ENCODE measurements around the gene FTH1.
"Not testable (repeated sequence)": the region's sequence is repeated elsewhere in the genome, so short reads cannot be mapped to it uniquely, and the experiment has no call there.

The FTH1 gene

DNA sequence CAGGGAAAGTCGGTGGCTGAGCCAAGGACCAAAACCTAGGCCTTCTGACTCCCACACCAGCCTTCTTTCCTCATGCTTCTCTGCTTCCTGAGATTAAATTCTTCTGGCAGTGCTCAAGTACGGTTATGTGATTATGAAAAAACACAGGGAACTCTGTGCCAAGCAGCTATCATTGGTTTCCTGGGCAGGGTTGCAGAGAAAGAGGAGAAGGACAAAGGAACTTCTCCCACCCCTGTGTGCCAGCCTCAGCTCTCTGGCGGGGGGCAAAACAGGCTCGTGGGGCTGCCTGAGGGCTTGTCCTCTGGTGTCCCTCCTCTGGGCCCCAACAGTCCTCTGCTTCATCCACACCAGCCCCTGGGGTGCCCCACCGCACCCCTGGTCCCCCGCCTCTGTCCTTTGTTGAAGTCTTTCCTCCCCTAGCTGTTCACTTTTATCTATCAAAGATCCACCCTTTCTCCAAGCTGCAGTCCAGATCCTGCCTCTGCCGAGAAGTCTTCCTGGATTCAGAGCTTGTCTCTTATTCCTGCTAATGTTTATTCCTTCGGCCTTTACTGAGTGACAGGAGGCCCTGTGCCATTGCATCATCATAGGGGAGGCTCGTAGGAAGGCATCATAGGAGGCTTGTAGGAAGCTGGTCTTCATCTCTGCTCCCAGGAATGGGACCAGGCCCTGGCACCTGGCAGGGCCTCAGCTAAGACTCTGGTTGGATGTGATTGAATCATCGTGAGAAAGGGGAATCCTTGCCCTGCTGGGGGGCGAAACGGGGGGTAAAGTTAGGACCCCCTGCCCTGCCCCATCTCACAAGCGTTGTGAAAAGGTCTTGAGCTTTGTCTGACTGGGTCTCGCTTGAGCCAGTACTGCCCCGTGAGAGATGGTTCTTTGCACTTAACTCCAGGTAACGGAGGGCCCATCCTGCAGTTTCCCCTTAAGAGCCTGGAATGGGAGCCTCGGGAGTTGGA is 11.5 kb upstream of the FTH1 start:
- DNase-seq (no peak), ATAC-seq (no peak)

GRCh38 chr11:61976813-61977475 is 9.5 kb upstream of the FTH1 start:
- ATAC-seq (no peak), DNase-seq (no peak)

GRCh38 chr11:61976420-61976800 is 9.0 kb upstream of the FTH1 start:
- DNase-seq: no peak
- ATAC-seq: no peak

- DNase-seq (no peak), ATAC-seq (no peak)
Observed at GRCh38 chr11:61975638-61976419, 8.4 kb upstream of the FTH1 start.

GRCh38 chr11:61974766-61975631 is 7.6 kb upstream of the FTH1 start:
- ATAC-seq (no peak), DNase-seq (no peak)

DNA sequence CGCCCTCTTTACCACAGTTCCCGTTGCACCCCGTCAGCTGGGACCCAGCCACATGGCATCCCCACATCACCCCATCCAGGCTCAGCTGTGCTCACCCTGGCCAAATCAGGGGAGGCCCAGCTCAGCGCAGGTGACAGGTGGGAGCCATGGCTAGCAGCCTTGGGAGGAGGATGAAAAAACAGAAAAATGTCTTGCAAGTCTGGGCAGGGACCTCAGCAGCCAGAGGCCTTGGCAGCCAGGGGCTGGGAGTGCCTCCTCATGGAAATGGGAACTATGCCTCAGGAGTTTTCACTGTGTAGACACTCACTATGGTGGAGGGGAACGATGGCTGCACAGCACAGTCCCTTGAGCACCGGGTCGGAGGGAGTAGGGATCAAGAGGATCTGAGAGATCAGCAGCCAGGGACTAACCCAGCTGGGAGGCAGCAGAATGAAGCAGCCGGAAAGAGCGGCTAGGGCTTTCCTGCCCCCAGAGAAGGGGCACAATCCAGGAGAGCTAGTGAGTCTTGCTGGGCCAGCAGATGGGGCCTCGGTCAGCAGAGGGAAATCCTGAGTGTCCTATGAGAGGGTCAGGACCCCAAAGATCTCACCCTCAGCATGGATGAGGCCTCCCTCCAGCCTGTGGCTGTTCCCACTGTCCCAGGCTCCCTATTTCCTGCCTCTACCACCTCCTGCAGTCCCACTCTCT is 6.2 kb upstream of the FTH1 start:
- ATAC-seq: no peak
- no peak for DNase-seq

DNA sequence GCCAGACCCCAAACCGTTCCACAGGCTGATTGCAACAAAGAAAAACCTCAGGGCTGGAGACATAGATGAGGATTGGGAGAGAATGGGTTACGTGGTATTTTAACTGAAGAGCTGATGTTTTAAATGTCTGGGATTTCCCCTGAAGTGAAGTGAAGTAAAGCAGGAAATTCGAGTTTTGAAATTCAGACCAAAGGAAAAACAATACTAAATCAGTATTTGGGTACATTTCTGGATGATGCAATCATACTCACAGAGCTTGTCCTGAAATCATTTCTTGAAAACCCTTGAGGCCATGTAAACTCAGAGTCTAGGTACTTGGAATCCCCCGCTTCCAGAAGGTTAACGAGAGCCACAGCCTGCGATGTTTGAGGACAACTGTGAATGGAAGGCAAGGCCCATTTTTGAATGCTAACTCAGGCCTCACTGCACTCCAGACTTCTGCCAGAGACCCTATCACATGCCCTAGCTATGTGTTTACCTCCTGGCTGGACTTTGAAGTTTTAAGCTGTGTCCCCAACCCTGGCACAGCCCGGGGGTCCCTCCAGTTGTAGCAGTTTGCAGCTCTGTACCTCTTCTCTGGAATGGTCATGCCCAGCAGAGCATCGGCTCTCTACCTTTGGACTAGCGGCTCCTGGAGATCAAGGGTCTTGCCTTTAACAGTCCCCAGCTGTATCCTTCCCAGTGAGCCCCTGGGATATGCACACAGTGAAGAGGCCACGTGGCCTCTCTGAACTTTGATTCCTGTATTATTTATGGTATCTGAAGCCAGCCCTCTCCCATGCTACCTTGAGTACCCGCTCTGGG is 5.4 kb upstream of the FTH1 start:
- no peak for DNase-seq
- peak; percentile 13 for ATAC-seq

GRCh38 chr11:61972112-61972671 is 4.8 kb upstream of the FTH1 start:
- no peak for DNase-seq
- ATAC-seq: no peak

- ATAC-seq (no peak), DNase-seq (peak; percentile 61)
Observed at GRCh38 chr11:61971248-61972111, 4.0 kb upstream of the FTH1 start.

GRCh38 chr11:61969838-61970662 is 2.6 kb upstream of the FTH1 start:
- ATAC-seq (no peak), DNase-seq (no peak)

GRCh38 chr11:61969391-61969758 is 1.9 kb upstream of the FTH1 start:
- DNase-seq: no peak
- ATAC-seq: no peak

DNA sequence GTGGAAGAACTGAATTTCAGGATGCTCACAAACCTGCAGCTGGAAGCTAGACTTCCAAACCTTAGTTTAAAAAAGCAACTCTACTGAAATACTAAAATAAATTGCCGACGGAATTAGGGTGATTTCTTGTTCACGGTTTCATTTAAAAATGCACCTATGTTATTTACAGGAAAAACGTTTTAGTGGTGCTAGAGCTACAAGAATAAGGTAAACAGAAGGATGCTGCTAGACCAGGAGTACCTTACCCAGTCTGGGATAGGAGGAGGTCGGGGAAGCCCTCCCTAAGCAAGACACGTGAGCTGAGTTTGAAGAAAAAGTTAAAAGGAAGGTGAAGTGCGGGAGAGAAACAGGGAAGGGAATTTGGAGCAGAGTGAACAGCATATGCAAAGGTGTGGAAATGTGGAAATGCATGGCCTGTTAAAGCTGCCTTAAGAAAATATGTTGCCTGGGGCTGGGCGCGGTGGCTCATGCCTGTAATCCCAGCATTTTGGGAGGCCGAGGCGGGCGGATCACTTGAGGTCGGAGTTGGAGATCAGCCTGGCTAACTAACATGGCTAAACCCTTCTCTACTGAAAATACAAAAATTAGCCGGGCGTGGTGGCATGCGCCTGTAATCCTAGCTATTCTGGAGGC is 1.4 kb upstream of the FTH1 start:
- ATAC-seq (no peak), DNase-seq (no peak)

DNA sequence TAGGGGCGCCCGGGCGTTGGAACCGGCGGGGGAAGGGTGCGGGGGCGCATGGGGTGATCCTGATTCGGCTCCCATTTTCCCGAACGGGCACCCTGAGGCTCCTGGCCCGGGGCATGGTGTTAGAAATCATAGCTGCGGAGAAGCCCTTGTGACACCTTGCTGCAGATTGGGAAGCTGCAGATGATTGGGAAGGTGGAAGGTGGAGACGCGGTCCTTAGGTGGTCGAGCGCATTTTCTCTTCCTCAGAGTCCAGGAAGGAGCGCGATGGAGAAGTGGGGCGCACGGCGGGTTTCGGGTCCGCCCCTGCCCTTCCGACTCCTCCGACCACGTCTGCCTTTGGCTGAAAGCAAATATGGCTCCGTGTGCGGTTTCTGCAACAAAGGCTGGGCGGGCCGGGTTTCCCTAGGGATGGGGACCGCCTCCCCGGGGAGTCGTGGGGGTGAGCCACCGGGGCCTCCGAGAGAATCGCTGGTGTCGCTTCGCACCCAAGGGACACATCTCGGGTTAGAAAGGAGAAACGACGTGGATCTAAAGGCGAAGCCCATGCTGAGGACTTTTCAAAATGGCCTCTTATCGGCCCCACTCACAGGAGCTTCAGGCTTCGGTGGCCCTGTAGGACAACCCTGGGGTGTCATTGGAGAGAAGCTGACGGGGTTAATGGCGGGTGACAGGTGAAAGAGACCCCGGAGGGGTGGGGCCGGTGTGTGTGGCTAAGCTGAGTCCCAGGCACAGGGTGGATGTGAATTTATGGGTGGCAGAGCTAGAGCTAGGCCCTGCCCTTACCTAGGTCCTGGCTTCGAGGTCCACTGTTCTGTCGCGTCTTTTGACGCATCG is 707 bp upstream of the FTH1 start:
- DNase-seq: peak; percentile 66
- ATAC-seq: peak; percentile 14

GRCh38 chr11:61966734-61967115 is 709 bp downstream of the FTH1 start:
- DNase-seq: peak; percentile 44
- no peak for ATAC-seq

DNA sequence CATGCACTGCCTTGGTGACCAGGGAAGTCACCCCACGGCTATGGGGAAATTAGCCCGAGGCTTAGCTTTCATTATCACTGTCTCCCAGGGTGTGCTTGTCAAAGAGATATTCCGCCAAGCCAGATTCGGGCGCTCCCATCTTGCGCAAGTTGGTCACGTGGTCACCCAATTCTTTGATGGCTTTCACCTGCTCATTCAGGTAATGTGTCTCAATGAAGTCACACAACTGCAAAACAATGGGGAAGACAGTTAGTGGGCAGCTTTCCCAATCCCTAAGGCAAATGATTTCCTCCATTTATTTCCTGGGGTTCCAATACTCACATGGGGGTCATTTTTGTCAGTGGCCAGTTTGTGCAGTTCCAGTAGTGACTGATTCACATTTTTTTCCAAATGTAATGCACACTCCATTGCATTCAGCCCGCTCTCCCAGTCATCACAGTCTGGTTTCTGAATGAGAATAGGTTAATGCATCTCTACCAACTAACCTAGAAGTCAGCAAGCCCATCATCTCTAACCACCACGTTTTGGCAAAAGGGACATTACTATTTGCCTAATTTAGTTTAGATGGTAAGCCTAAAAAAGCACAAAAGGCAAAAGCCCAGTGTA is 2.7 kb downstream of the FTH1 start:
- not testable (repeated sequence) for ATAC-seq, DNase-seq

DNA sequence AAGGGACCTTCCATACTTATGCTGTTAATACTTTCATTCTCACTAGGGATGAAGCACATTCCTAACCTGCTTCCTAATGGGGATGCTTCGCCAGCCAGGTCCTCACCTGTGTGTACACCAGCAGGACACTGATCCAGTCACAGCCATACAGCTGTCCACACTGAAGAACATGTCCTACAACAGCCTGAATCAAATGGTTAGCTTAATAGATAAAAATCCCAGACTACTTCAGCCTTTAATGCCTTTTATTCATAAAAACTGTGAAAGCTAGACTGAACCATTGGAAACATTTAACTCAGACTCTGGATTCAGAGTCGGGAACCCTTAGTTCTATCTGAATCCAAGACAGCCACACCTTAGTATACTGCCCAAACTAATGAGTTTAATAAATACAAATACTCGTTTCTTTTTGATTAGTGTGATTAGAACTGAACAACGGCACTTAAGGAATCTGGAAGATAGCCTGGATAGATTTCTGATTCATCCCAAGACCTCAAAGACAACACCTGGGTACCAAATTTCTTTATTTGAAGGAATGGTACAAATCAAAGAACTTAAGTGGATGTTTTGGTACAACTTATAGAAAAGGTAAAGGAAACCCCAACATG is 3.3 kb downstream of the FTH1 start:
- ATAC-seq (no peak), DNase-seq (no peak)
